IMR-90 (cell line): Measurements from ENCODE around the gene HPSE2.

Experiments used
- CEBPB ChIP-seq: IDR thresholded peaks from 2 replicates; pipeline ENCODE4 v1.6.1; 2012; ENCODE audit warnings: low read depth, low read length, improper control_type of control experiment
- CTCF ChIP-seq: conservative IDR thresholded peaks from 2 replicates; pipeline ENCODE4 v1.5.1; 2012; ENCODE audit warnings: mild to moderate bottlenecking, low read depth, low read length, improper control_type of control experiment
- MAFK ChIP-seq: IDR thresholded peaks from 2 replicates; pipeline ENCODE4 v1.6.1; 2012; ENCODE audit warnings: low read depth, low read length, improper control_type of control experiment
- RCOR1 ChIP-seq: IDR thresholded peaks from 2 replicates; pipeline ENCODE4 v1.6.1; 2012; ENCODE audit warnings: mild to moderate bottlenecking, low read length, improper control_type of control experiment; ENCODE audit not compliant: insufficient replicate concordance
- SMC3 ChIP-seq: fragments of 150-350 bp; IDR thresholded peaks from 2 replicates; pipeline ENCODE4 v1.6.1; 2016; ENCODE audit warnings: low read depth, mild to moderate bottlenecking, antibody characterized with exemption, low read length, moderate library complexity

GRCh38 chr10:98997596-98997995 lies 238.1 kb downstream of the HPSE2 start:
- TF ChIP-seq RCOR1 = no peak
- no peak for TF ChIP-seq CTCF
- no peak for TF ChIP-seq MAFK
- TF ChIP-seq SMC3 = no peak
- no peak for TF ChIP-seq CEBPB
